HL-60/S4 treated with retinoic acid at 250 ng/mL for 4 days and 3 days (cell line): Measurements from ENCODE around the gene HELB.

Experiments used
- in situ Hi-C: fragments of 300-500 bp; cut with MboI; formaldehyde crosslinking; loops from 2 replicates; pipeline ENCODE4 v1.7.0; 2022; ENCODE audit warnings: low sequenced_read_pairs

Gene HELB

GRCh38 chr12:66301944-66302826 is at the start of gene HELB:
Gene HELB (plus strand): TSS chr12:66302493. CDS start chr12:66302604, 111 bp downstream.
- in situ Hi-C loops = no loop called here

DNA sequence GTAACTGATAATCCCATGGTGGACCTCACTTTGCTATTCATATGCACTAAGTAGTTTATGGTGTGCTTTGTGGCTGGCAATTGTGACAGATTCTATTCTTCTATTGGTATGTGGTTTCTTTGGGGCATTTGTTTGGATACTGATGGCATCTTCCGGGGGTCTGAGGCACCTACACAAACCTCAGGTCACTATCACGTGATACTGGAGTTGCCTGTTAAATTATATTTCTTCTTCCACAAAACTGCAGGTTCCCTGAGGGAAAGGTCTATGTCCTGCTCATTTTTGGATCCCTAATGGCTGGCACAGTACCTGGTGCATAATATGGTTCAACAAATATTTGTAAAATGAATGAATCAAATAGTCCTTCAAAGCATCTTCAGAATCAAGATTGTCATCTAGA is 49.5 kb upstream of the HELB start:
- in situ Hi-C loops = no loop called here

- in situ Hi-C loops = no loop called here
Observed at GRCh38 chr12:66255737-66256136, 46.6 kb upstream of the HELB start.

- in situ Hi-C loops = no loop called here
Observed at GRCh38 chr12:66258011-66258410, 44.3 kb upstream of the HELB start.

DNA sequence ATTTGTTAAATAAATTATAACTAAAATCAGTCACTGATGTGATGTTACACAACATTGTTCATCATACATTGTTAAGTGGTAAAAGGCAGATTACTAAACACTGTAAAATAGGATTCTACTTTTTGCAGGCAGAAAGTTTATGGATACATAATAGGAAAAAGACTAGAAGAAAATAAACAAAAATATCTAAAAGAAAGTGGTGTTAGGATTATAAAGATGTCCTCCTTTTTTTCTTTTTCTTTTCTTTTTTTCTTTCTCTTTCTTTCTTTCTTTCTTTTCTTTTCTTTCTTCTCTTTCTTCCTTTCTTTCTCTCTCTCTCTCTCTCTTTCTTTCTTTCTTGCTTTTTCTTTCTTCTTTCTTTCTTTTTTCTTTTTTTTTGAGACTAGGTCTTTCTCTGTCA is 39.6 kb upstream of the HELB start:
- in situ Hi-C loops = no loop called here

GRCh38 chr12:66268562-66268961 is 33.7 kb upstream of the HELB start:
- in situ Hi-C loops = no loop called here

- in situ Hi-C loops = no loop called here
Observed at GRCh38 chr12:66269142-66269541, 33.2 kb upstream of the HELB start.

- in situ Hi-C loops = no loop called here
Observed at GRCh38 chr12:66269757-66270383, 32.4 kb upstream of the HELB start.

GRCh38 chr12:66270613-66271012 is 31.7 kb upstream of the HELB start:
- in situ Hi-C loops = no loop called here

DNA sequence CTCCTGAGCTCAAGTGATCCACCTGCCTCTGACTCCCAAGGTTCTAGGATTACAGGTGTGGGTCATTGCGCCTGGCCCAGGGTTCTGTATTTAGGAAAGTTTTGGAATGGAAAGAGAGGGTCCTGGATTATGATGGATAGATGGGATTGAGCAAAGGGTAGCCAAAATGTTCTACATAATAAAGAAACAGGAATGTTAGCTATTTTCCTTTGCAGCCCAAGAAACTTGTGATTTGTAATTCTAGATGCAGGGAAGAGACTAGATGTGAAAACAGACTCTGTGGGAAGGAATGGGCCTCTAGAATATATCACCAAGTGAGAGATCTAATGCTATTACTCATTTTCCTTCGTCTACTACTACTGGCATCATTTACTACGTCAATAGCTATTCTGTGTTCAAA is 29.6 kb upstream of the HELB start:
- in situ Hi-C loops = no loop called here

DNA sequence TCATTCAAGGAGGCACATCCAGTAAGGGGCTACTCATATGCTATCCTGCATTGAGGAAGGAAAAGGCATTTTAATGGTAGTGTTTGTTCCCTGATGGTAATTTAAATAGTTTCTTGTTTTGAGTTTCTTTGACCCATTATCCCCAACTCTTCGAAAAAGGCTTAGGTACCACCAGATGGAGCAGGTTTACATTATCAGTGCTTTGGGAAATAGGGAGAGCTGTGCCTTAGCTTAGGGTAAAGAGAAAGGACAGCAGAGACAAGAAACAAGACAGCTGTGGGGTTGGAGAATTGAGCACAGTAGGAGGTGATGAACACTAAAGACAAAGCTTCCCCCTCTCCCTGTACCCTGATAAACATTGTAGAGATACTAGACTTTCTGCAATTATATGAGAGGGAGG is 29.1 kb upstream of the HELB start:
- in situ Hi-C loops = no loop called here

- in situ Hi-C loops = no loop called here
Observed at GRCh38 chr12:66275040-66275439, 27.3 kb upstream of the HELB start.

- in situ Hi-C loops = no loop called here
Observed at GRCh38 chr12:66279123-66279712, 23.1 kb upstream of the HELB start.

DNA sequence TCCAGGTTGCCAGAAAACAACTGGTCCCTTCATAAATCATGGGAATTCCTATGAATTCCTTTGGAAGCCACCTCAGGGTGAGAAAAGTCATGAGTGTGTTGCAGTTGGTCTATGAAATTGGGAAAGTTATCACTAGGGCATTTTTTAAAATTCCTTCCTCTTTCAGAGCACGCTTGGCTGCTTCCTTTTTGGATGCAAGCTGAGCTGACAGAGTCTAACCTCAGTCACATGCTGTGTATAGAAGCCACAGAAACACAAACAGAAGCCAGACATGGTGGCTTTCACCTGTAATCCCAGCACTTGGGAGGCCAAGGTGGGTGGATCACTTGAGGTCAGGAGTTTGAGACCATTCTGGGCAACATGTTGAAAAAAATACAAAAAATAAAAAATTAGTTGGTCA is 21.7 kb upstream of the HELB start:
- in situ Hi-C loops = no loop called here

- in situ Hi-C loops = no loop called here
Observed at GRCh38 chr12:66282244-66282643, 20.0 kb upstream of the HELB start.

DNA sequence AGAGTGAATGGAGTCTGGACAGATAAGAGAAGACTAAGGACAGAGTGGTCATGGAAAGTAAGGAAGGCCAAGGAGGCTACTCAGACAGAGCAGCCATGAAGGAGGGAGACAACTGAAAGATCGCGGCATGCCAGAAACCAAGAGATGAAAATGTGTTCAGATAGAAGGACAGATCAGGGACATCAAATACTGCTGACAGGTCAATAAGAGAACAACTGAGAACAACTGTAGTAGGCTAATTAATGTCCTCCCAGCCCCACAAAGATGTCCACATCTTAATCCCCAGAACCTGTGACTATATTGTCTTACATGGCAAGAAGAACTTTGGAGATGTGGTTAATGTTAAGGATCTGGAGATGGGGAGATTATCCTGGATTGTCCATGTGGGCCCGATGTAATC is 15.0 kb upstream of the HELB start:
- in situ Hi-C loops = no loop called here

GRCh38 chr12:66288121-66288520 is 14.2 kb upstream of the HELB start:
- in situ Hi-C loops = no loop called here

GRCh38 chr12:66289485-66289884 is 12.8 kb upstream of the HELB start:
- in situ Hi-C loops = no loop called here

DNA sequence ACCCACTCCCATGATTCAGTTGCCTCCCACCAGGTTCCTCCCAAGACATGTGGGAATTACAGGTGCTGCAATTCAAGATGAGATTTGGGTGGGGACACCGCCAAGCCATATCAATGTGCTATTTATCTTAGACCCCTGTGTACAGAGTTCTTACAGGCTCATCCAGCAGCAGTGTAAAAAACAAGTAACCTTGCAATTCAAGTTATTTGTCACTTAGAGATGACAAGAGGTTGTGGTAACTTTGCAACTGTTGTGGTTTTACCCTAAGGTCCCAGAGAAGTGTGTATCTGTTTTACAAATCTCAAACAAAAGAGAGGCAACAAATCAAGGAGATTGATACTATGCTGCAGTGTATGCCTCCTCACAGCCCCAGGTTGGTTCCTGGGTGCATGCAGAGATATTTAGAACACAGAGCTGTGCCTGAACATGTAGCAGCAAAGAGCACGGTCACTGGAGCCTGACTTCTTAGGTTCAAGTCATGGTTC is 11.5 kb upstream of the HELB start:
- in situ Hi-C loops = no loop called here

DNA sequence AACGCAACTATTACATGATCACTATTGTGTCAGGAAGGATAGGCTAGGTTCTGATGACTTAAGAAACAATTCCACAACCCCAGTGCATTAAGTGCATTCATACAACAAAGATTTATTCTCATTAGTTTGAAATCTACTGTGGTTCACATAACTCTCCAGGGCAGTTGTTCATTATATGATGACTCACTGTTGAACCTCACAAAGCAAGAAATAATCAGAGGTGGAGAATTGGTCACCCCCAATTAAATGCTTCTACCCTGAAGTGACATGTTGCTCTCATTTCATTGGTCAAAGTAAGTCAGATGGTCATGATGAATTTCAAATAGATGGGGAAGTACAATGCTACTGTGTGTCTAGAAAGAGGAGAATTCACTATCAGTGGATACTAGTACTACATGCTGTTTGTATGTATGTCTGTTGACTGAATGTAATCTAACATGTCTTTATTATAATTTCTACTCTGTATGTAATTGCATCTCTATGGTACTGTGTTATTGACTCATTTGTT is 6.1 kb upstream of the HELB start:
- in situ Hi-C loops = no loop called here

GRCh38 chr12:66297080-66297479 is 5.2 kb upstream of the HELB start:
- in situ Hi-C loops = no loop called here

GRCh38 chr12:66297923-66298322 is 4.4 kb upstream of the HELB start:
- in situ Hi-C loops = no loop called here
